ENCODE results near the gene CYBB.

DNA sequence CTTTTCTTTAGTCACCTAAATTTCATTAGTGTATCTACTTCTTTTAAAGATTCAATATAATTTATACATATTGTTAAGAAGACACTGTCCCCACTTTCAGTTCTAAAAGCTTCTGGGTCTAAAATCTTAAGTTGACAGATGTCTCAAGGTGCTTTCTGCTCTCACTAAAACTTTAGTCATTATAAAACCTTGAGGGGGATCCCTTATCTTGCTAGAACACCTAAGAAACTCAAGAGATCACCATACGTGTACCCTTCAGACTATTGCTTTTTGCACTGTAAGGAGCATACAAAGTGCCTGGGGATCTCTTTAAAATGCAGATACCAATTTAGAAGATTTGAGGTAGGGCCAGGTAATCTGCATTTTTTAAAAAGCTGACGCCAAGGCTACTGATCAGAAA is 30.1 kb downstream of the CYBB start:
- no peak for TF ChIP-seq POLR2A (IDR thresholded peaks at IDR 0.05)
- TF ChIP-seq, protein P1, sequence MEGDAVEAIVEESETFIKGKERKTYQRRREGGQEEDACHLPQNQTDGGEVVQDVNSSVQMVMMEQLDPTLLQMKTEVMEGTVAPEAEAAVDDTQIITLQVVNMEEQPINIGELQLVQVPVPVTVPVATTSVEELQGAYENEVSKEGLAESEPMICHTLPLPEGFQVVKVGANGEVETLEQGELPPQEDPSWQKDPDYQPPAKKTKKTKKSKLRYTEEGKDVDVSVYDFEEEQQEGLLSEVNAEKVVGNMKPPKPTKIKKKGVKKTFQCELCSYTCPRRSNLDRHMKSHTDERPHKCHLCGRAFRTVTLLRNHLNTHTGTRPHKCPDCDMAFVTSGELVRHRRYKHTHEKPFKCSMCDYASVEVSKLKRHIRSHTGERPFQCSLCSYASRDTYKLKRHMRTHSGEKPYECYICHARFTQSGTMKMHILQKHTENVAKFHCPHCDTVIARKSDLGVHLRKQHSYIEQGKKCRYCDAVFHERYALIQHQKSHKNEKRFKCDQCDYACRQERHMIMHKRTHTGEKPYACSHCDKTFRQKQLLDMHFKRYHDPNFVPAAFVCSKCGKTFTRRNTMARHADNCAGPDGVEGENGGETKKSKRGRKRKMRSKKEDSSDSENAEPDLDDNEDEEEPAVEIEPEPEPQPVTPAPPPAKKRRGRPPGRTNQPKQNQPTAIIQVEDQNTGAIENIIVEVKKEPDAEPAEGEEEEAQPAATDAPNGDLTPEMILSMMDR (IDR thresholded peaks at IDR 0.05), result no peak

Measured in esophagus squamous epithelium (tissue), 4 donors.